Left ventricle myocardium superior (tissue), 1 donor: Measurements from ENCODE around the gene GJD2. TPM values are rescaled to one million over a fixed set of nuclear protein-coding genes. Genes with fewer than 3 reads are reported as not detected.

Experiments
- ATAC-seq: fragments of 200-7000 bp; cut with Tn5 transposase; one replicate; pipeline ENCODE4 v1.9.1; 2020; ENCODE audit warnings: mild to moderate bottlenecking, moderate library complexity
- DNase-seq: peaks from one replicate; pipeline ENCODE4 v3.0.0-alpha.2; 2020
- intact Hi-C: fragments of 100-400 bp; cut with micrococcal nuclease; formaldehyde crosslinking; loops from one replicate; pipeline ENCODE4 v1.11.0; 2022
- total RNA-seq: library from RNA; stranded (reverse); fragmentation: NEBNext Ultra II Directional; extraction: Animal tissue kit (Norgen Biotek cat#: 25700); gene quantifications from one replicate; pipeline ENCODE4 v1.2.1, GENCODE V29; 2021
- donor health status: DM: no; HTN: yes; CAD: no; lungs with severe emphysema.

The GJD2 gene
- total RNA-seq, 1 donor from 2014 or later: not detected

GRCh38 chr15:34780725-34781124, 25.9 kb upstream of the GJD2 start:
- intact Hi-C loops: no loop called here
- ATAC-seq (no peak), DNase-seq (no peak)

DNA sequence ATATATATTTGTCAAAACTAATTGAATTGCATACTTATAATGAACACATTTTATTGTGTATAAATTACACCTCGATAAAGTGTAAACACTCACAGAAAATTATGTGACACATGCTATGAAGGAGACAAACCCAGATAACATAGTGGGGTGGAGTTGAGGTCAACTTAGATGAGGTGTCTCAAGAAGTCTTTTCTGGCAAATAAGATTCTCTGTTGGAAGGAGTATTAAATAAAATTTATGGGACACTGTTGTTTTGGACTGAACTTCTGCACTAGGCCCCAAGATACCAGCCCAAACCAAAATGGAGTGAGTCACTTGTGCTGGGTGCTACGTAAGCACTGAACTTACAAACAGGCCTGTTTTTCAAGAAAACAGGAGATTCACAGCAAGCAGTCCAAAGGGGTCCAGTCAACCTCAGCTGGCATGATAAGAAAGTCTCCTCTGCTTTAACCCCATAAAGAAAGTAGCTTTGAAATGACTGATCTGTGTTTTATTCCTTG, 21.9 kb upstream of the GJD2 start:
- DNase-seq (no peak), ATAC-seq (no peak)
- intact Hi-C loops: no loop called here

GRCh38 chr15:34773917-34774316, 19.1 kb upstream of the GJD2 start:
- no peak for ATAC-seq
- DNase-seq: no peak
- intact Hi-C loops: no loop called here

GRCh38 chr15:34773013-34773412, 18.2 kb upstream of the GJD2 start:
- intact Hi-C loops: no loop called here
- no peak for DNase-seq
- ATAC-seq: no peak

DNA sequence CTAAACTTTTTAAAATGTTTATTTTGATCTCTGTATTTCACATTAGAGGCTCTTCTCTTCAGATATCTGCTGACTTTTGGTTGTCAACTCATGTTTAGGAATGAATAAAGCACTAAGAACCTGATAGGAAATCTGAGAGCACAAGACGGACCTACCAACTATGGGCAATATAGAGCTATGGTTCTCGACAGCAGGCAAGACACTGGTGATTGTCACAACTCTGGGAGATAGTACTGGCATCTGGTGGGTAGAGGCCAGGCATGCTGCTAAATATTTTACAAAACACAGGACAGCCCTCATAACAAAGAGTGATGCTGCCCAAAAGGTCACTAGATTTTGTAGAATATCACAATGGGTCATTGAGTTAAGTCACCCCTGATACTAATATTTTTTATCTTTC, 17.5 kb upstream of the GJD2 start:
- no peak for ATAC-seq
- no peak for DNase-seq
- intact Hi-C loops: no loop called here

- ATAC-seq (peak; percentile 57), DNase-seq (no peak)
- intact Hi-C loops: no loop called here
Observed at GRCh38 chr15:34769711-34770110, 14.9 kb upstream of the GJD2 start.

GRCh38 chr15:34768530-34768929, 13.7 kb upstream of the GJD2 start:
- DNase-seq (no peak), ATAC-seq (no peak)
- intact Hi-C loops: no loop called here

DNA sequence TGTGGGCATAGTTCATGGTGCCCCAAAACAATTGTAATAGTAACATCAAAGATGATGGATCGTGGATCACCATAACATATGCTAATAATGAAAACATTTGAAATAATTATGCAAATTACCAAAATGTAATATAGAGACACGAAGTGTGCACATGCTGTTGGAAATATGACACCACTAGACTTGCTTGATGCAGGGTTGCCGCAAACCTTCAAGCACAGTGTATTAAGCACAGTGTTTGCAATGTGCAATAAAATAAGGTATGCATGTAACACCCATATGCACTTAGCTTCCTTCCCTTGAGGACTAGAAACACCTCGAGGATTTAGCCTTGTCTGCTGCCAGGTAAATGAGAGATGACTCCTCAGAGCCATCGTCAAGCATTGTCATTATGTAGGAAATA, 10.9 kb upstream of the GJD2 start:
- no peak for ATAC-seq
- intact Hi-C loops: no loop called here
- no peak for DNase-seq

- intact Hi-C loops: no loop called here
Observed at GRCh38 chr15:34760909-34761308, 6.1 kb upstream of the GJD2 start.

DNA sequence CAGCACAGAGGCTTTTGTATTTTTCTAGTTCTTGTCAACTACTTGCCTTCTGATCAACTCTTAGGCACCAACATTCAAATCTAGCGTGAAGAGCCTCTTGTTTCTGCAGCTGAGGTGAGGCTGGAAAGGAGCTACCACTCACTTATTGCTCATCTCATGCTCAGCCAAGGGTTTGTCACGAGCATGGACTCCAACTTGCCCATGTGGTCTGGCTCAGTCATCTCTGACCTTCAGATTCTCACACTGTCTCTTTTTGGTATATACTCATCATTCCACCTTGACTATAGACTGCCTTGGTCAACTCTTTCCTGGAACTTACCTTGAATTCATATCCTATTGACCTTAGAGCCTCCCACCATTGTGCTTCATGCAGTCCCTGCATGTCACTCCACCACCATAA, 5.2 kb upstream of the GJD2 start:
- intact Hi-C loops: no loop called here

More at GRCh38 chr15:34760909-34761308, 6.1 kb upstream of the GJD2 start:
- DNase-seq (no peak), ATAC-seq (no peak)

DNA sequence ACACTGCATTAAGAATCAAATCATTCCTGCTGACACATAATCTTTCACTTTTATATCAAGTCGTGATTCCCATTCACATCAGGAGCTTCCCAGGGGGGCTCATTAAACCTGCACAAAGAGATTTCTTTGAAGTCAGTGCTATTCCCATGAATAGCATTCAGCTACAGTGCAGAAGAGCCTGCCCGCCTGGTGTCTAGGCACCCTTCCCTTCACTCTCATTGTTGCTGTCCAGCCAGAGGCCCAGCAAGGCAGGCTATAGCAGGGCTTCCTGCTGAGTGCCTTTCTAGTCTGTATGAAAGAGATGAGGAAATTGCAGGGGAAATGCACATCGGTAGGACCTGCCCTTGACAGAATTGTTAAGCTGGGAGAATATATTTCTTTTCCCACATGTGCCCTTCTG, 4.5 kb upstream of the GJD2 start:
- no peak for DNase-seq
- ATAC-seq: no peak
- intact Hi-C loops: no loop called here

More for the DNA sequence above, 5.2 kb upstream of the GJD2 start:
- DNase-seq (no peak), ATAC-seq (no peak)

GRCh38 chr15:34757262-34757661, 2.5 kb upstream of the GJD2 start:
- ATAC-seq (no peak), DNase-seq (no peak)
- intact Hi-C loops: no loop called here

GRCh38 chr15:34755419-34755773, 598 bp upstream of the GJD2 start:
- no peak for DNase-seq
- intact Hi-C loops: no loop called here

GRCh38 chr15:34754171-34754601, 612 bp downstream of the GJD2 start:
- DNase-seq (no peak), ATAC-seq (no peak)
- intact Hi-C loops: no loop called here

More at GRCh38 chr15:34755419-34755773, 598 bp upstream of the GJD2 start:
- no peak for ATAC-seq

DNA sequence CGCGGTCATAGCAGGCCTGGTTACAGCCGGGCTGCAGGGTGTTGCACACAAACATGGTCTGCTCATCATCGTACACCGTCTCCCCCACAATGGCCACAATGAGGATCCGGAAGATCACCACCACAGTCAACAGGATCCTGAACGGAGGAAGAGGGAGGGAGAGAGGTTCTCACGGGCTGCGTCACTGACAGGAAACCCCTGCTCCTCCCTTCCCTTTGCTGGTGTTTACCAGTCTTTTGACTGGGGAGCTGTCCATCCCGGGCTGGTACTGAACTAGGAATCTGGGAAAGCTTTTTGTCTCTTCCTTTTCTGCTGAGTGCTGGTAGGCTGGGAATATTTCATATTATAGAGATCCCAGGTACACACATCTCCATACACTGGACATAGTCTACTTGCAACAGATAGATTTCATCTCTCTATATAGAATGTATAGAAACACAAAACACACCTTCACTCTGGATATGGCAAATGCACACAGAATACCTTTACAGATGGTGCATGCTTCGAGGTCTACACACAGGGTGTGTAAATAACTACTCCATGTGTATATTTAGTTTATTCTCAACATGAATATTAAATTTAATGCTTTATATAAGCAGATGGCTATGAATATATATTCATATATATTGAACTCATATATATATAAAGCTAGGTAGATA, 1.4 kb downstream of the GJD2 start:
- intact Hi-C loops: no loop called here
- DNase-seq (no peak), ATAC-seq (peak; percentile 53)

- no peak for DNase-seq
- intact Hi-C loops: no loop called here
- ATAC-seq: no peak
Observed at GRCh38 chr15:34749691-34750090, 5.1 kb downstream of the GJD2 start.

DNA sequence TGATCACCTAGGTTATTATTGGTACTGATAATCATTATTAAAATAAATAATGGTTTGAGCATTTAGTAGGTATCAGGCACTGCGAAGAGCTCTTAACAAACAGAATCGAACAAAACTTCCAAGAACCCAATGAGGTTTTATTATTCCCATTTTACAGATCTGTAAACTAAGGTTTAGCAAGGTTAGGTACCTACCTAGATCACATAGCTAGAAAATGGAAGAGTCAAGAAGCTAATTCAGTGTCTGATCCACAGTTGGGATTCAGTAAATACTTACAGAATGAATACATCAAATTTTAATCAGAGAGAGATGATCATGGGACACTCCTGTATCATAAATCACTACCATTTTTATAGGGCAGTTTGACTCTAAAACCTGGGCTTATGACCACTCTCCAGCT, 15.5 kb downstream of the GJD2 start:
- intact Hi-C loops: no loop called here
- no peak for DNase-seq
- ATAC-seq: no peak

GRCh38 chr15:34738002-34738401, 16.8 kb downstream of the GJD2 start:
- no peak for DNase-seq
- intact Hi-C loops: no loop called here
- no peak for ATAC-seq

GRCh38 chr15:34737477-34737876, 17.3 kb downstream of the GJD2 start:
- DNase-seq (peak; percentile 40), ATAC-seq (peak; percentile 97)
- intact Hi-C loops: no loop called here

GRCh38 chr15:34734303-34734702, 20.5 kb downstream of the GJD2 start:
- intact Hi-C loops: no loop called here
- no peak for ATAC-seq
- DNase-seq: no peak

DNA sequence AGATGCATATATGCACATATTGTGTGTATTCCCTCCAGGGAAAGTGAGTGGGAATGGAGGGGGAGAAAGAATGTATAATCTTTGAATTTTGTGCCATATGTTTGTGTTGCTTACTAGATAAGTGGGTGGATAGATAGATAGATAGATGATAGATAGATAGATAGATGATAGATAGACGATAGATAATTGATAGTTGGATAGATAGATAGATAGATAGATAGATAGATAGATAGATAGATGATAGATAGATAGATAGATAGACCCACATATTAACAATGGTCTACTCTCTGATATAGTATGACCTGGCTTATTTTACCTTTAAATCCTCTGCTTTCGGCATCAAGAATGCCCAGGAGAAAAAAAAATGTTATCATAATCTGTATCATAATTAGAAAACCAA, 21.2 kb downstream of the GJD2 start:
- no peak for ATAC-seq
- DNase-seq: no peak
- intact Hi-C loops: no loop called here

DNA sequence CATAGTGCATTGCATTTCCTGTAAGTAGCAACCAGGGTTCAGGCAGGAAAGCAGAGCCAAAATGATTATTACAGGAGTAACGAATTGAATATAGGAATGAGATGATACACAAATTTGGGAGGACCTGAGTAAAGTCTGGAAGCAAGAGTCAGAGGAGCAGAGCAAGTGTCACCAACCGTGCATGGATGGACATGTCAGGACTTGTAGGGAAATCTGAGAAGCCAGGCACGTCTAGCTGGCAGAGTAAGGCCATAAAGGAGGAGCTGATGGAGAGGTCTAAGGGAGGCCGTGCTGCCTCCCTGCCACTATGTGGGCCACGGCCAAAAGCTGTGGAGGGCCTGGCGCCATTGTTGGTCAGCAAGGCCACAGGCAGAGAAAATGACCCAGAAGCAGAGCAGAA, 22.4 kb downstream of the GJD2 start:
- ATAC-seq (no peak), DNase-seq (no peak)
- intact Hi-C loops: no loop called here
